Measurements from ENCODE around the gene TGM3. TPM values are rescaled to one million over a fixed set of nuclear protein-coding genes. Genes with fewer than 3 reads are reported as not detected.

The TGM3 gene
- total RNA-seq, 1 donor: not detected

- DNase-seq (ENCODE audit: low read depth): no peak
- TF ChIP-seq CTCF (IDR thresholded peaks at IDR 0.05; ENCODE audit: insufficient read depth, low read length): no peak
- no peak overlapping the region for H3K4me3 ChIP-seq (ENCODE audit: low read depth, low read length)
These were observed 36.2 kb downstream of the TGM3 start for GRCh38 chr20:2331901-2332565.

- DNase-seq (ENCODE audit: low read depth): no peak
- H3K4me3 ChIP-seq (ENCODE audit: low read depth, low read length): no peak overlapping the region
- no peak for TF ChIP-seq CTCF (IDR thresholded peaks at IDR 0.05; ENCODE audit: insufficient read depth, low read length)
These were observed 36.9 kb downstream of the TGM3 start for GRCh38 chr20:2332711-2333110.

GRCh38 chr20:2333821-2334220, 38.0 kb downstream of the TGM3 start:
- TF ChIP-seq CTCF (IDR thresholded peaks at IDR 0.05; ENCODE audit: insufficient read depth, low read length): no peak
- no peak overlapping the region for H3K4me3 ChIP-seq (ENCODE audit: low read depth, low read length)
- DNase-seq (ENCODE audit: low read depth): no peak

- TF ChIP-seq CTCF (IDR thresholded peaks at IDR 0.05; ENCODE audit: insufficient read depth, low read length): no peak
- H3K4me3 ChIP-seq (ENCODE audit: low read depth, low read length): no peak overlapping the region
- DNase-seq (ENCODE audit: low read depth): no peak
These were observed 39.5 kb downstream of the TGM3 start for GRCh38 chr20:2335096-2335870.

- H3K4me3 ChIP-seq (ENCODE audit: low read depth, low read length): no peak overlapping the region
- no peak for TF ChIP-seq CTCF (IDR thresholded peaks at IDR 0.05; ENCODE audit: insufficient read depth, low read length)
- DNase-seq (ENCODE audit: low read depth): no peak
These were observed 40.7 kb downstream of the TGM3 start for GRCh38 chr20:2336471-2336870.

- no peak for TF ChIP-seq CTCF (IDR thresholded peaks at IDR 0.05; ENCODE audit: insufficient read depth, low read length)
- no peak for DNase-seq (ENCODE audit: low read depth)
- H3K4me3 ChIP-seq (ENCODE audit: low read depth, low read length): no peak overlapping the region
These were observed 41.3 kb downstream of the TGM3 start for GRCh38 chr20:2337142-2337541.

Data from fibroblast of the aortic adventitia (primary cell).